ENCODE data around the gene SMAD1.

Gene SMAD1

DNA sequence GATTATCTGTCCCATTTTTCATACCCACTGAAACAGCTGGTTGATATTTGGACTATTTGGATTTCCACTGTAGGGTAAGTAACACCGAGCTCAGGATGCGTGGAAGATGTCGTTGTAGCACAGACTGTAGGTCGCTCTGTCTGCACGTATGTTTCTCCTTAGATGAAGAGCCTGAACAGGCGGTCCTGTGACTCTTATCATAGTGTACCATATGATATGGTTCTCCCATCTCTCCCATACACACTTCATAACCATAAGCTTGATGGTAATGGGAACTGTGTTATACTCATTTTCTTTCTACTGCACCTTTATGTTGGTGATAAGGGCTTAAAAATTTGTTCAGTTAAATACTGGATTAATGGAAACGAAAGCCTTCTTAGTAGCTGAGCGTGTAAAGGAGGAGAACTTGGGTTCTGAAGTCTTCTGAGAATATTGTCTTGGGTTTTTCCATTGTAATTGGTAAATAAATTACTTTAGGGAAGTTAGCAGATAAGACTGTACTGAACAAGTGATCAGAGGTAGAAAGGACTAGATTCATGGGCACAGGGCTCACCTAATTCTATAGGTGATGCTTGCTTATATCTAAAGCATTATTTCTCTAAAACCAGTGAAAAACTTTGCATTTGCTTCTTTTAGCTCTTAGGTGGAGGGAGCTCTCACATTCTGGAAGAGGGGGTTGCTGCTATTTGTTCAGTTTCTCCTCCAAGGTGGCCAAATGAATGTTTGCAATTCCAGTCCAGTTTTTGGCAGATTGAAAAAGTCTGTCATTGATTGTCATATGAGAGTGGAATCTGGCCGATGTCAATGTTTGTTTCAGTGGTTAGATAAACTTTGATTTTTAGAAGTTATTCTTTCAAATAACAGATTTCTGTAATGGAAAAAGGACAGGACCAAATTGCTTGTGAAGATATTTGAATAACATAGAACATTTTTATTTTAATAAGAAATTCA is 15.8 kb downstream of the SMAD1 start:
- H3K27me3 Mint-ChIP-seq = peaks cover 2% of the 10 kb centered on the region
- no peak overlapping the region for H3K4me3 Mint-ChIP-seq
- no peaks in the 10 kb centered on the region for H3K9me3 Mint-ChIP-seq (ENCODE audit: low read depth)
- H3K27ac Mint-ChIP-seq = no peak overlapping the region
- no peaks in the 10 kb centered on the region for H3K4me1 Mint-ChIP-seq (ENCODE audit: low read depth)
- H3K36me3 Mint-ChIP-seq = no peaks in the 10 kb centered on the region

DNA sequence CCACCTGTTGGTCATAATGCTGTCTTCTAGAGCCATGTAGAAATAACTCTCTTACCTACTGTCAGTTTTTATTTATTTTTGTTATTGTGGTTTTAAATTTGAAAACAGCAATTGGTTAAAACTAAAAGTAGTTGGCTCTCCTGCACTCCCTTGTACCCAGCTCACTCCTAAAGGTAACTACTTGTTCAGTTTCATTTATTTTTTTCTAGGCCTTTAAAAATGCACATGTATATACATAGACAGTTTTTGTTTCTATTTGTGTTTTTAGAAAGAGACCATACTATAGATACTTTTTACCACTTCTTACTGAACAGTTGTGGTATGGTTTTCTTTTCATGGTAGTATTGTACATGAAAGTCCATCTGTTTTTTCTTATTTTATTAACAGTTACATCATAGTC is 16.8 kb downstream of the SMAD1 start:
- Mint-ChIP-seq H3K27me3 (peaks cover 2% of the 10 kb centered on the region), H3K4me3 (no peak overlapping the region), H3K36me3 (no peaks in the 10 kb centered on the region), H3K9me3 (ENCODE audit: low read depth) (no peaks in the 10 kb centered on the region), H3K4me1 (ENCODE audit: low read depth) (no peaks in the 10 kb centered on the region), H3K27ac (no peak overlapping the region)

DNA sequence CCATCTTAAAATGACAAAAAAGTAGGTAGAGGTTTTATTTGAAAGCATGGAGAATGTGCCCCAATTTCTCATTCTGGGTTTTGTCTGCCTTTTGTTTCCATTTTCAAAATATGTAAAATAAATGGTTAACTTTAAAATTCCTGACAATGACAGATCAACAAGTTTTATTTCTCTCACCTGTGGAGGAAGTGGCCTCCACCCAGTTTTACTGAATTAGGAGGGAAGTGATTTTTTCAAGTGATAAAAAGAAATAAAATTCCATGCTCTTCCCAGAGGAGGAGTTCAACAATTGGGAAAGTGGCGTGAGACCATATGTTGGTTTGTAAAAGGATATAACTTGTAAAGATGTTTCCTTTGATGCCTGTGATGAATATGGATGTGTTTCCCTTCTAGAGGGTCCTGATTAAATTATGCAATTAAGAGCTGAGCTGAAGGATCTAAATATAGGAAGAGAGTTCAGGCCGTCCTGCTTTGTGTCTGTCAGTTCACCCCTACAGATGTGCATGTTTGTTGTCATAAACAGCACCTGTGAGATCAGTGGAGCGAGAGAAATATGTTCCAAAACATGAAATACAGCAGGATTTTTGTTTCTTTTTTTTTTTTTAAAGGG is 19.5 kb downstream of the SMAD1 start:
- Mint-ChIP-seq H3K27ac (no peak overlapping the region), H3K36me3 (no peaks in the 10 kb centered on the region), H3K4me3 (no peak overlapping the region), H3K4me1 (ENCODE audit: low read depth) (no peaks in the 10 kb centered on the region), H3K9me3 (ENCODE audit: low read depth) (no peaks in the 10 kb centered on the region), H3K27me3 (peaks cover 3% of the 10 kb centered on the region)

DNA sequence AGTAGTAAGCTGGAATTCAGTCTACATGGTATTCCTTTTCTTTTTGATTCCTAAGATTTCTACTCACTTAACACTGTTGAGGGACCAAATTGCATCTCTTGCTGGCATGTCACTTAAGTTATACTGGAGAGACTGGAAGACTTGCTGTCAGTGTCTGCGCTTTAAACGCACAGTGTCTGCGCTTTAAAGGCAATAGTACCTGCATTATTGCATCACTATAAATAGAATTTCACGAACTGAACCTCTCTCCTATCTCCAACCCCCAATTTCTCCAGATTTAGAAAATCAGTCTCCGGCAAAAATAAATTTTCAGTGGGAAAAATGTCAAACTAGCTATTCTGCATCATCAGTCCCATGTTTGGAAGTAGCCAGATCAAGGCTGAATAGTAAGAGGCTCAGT is 21.2 kb downstream of the SMAD1 start:
- peaks cover 3% of the 10 kb centered on the region for H3K27me3 Mint-ChIP-seq

DNA sequence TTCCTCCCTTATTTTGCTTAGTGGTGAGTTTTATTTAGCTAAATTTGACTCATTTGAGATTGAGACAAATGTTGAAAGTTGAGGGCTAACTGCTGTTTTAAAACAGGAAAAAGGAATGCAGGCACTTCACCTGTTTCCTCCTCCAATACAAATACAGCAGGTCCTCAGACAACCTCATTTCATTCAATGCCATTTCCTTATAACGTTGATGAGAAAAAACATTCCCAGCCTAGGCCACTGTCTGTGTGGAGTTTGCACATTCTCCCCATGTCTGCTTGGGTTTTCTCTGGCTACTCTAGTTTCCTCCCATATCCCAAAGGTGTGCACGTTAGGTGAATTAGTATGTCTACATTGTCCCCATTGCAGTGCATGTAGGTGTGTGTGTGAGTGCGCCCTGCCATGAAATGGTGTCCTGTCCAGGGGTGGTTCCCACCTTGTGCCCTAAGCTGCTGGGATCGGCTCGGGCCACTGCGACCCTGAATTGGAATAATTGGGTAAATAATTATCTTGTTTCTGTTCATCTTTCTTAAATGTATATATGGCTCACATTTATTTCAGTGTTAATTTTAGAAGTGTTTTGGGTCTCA is 21.9 kb downstream of the SMAD1 start:
- Mint-ChIP-seq H3K27ac (no peak overlapping the region), H3K27me3 (peaks cover 3% of the 10 kb centered on the region), H3K4me3 (no peak overlapping the region), H3K9me3 (ENCODE audit: low read depth) (no peaks in the 10 kb centered on the region), H3K4me1 (ENCODE audit: low read depth) (no peaks in the 10 kb centered on the region), H3K36me3 (no peaks in the 10 kb centered on the region)

More for the DNA sequence above, 21.2 kb downstream of the SMAD1 start:
- Mint-ChIP-seq H3K36me3 (no peaks in the 10 kb centered on the region), H3K27ac (no peak overlapping the region), H3K9me3 (ENCODE audit: low read depth) (no peaks in the 10 kb centered on the region), H3K4me3 (no peak overlapping the region), H3K4me1 (ENCODE audit: low read depth) (no peaks in the 10 kb centered on the region)

DNA sequence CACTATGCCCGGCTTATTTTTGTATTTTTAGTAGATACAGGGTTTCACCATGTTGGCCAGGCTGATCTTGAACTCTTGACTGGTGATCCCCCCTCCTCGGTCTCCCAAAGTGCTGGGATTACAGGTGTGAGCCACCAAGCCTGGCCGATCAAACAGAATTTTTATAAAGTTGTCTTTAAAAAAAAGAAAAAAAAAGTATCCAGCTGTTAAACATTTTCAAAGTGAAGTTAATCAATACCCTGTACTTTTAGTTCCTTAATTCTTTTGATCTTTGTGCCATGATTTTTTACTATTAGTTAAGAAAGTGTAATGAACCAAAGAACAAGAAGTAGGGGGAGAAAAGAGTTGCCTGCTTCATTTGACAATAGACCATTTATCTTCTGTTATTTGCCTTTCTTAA is 24.3 kb downstream of the SMAD1 start:
- H3K27me3 Mint-ChIP-seq = peaks cover 1% of the 10 kb centered on the region
- peaks cover 3% of the 10 kb centered on the region for H3K9me3 Mint-ChIP-seq (ENCODE audit: low read depth)
- no peak overlapping the region for H3K4me3 Mint-ChIP-seq
- H3K4me1 Mint-ChIP-seq (ENCODE audit: low read depth) = no peaks in the 10 kb centered on the region
- no peaks in the 10 kb centered on the region for H3K36me3 Mint-ChIP-seq
- H3K27ac Mint-ChIP-seq = no peak overlapping the region

DNA sequence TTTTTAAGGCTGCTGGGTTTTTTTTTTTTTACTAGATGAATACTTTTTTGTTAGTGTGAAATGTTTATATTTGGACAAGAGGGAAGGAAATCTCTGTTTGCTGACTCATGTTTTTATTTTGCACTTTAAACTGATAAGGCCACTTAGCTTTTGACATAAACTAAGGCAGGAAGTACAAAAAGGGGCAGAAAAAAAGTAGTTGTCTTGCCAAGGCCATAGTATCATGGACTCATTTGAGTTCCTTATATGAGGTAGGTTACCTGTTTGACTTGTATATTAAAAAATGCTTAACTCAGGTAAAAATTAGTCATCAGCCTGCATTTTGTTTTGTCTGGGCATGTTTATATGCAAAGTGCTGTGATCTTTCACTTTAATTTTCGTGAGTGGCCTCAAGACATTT is 26.0 kb downstream of the SMAD1 start:
- peaks cover 1% of the 10 kb centered on the region for H3K27me3 Mint-ChIP-seq
- H3K9me3 Mint-ChIP-seq (ENCODE audit: low read depth) = peaks cover 17% of the 10 kb centered on the region
- H3K4me3 Mint-ChIP-seq = no peak overlapping the region
- H3K27ac Mint-ChIP-seq = no peak overlapping the region
- H3K36me3 Mint-ChIP-seq = peaks cover 3% of the 10 kb centered on the region
- no peaks in the 10 kb centered on the region for H3K4me1 Mint-ChIP-seq (ENCODE audit: low read depth)

DNA sequence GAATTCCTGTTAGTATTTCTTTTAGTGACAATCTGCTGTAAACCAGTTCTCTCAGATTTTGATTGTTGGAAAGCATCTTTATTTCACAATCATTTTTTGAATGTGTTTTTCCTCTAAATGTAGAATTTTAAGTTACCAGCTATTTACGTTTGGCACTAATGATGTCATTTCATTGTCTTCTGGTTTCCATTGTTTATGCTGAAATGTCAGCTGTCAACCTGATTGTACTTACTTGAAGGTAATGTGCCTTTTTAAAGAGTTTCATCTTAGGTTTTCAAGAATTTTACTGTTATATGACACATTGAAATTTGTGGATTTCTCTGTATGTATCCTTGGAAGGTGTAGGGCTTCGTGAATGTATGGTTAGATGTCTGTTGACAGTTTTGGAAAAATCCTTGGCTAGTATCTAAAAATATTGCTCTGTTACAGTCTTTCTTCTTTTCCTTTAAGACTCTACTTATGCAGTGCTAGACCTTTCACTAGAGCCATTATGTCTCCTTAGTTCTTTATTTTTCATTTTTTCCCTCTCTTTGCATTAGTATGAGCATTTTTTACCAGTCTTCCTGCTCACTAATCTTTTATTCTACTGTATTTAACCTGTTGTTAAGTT is 30.4 kb downstream of the SMAD1 start:
- Mint-ChIP-seq H3K9me3 (ENCODE audit: low read depth) (peaks cover 19% of the 10 kb centered on the region), H3K4me3 (no peak overlapping the region), H3K27ac (no peak overlapping the region), H3K27me3 (no peaks in the 10 kb centered on the region), H3K36me3 (peaks cover 3% of the 10 kb centered on the region), H3K4me1 (ENCODE audit: low read depth) (no peaks in the 10 kb centered on the region)

DNA sequence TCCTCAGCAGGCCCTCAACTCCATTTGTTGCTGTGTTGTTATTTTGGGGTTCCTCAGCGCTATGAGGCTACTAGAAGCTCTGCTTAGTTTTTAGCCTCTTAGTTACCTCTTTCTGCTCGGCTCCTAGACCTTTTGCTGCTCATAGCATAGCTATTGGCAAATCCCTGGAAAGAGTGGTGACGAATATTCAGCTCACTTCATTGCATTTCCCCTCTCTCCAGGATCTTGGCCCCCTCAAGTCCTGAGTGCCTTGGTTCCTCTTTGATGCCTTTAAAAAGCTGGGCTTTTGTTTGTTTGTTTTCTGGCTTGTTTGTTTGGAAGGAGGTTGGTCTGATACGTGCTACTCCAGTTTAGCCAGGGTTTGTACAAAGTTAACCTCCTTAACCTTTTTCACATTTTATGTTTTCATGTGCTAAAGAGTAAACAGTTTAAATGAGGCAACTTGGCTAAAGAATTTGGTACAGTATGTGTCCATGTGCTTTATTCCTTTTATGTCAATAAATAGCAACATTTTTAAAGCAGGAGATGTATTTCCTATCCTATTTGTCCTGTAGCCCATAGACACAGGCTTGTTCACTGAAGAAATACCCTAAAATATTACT is 31.5 kb downstream of the SMAD1 start:
- H3K9me3 Mint-ChIP-seq (ENCODE audit: low read depth) = peaks cover 19% of the 10 kb centered on the region

DNA sequence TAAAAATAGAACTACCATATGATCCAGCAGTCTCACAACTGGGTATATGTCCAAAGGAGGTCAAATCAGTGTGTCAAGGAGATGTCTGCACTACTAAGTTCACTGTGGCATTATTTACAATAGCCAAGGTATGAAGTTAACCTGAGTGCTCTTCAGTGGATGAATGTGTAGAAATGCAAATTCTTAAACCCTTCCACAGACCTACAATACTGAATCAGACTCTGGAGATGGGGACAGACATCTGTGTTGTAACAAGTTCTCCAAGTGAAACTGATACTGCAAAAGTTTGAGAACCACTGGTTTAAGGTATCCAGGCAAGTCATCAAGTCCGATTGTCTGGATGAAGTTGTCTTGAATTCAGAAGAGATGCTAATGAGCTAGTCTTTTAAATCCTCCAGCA is 38.5 kb downstream of the SMAD1 start:
- Mint-ChIP-seq H3K9me3 (ENCODE audit: low read depth) (no peaks in the 10 kb centered on the region), H3K27ac (no peak overlapping the region), H3K36me3 (no peaks in the 10 kb centered on the region), H3K27me3 (peaks cover 9% of the 10 kb centered on the region), H3K4me3 (no peak overlapping the region), H3K4me1 (ENCODE audit: low read depth) (no peaks in the 10 kb centered on the region)

More for the DNA sequence above, 31.5 kb downstream of the SMAD1 start:
- no peak overlapping the region for H3K27ac Mint-ChIP-seq
- no peaks in the 10 kb centered on the region for H3K27me3 Mint-ChIP-seq
- H3K4me3 Mint-ChIP-seq = no peak overlapping the region
- H3K4me1 Mint-ChIP-seq (ENCODE audit: low read depth) = no peaks in the 10 kb centered on the region
- H3K36me3 Mint-ChIP-seq = peaks cover 3% of the 10 kb centered on the region

DNA sequence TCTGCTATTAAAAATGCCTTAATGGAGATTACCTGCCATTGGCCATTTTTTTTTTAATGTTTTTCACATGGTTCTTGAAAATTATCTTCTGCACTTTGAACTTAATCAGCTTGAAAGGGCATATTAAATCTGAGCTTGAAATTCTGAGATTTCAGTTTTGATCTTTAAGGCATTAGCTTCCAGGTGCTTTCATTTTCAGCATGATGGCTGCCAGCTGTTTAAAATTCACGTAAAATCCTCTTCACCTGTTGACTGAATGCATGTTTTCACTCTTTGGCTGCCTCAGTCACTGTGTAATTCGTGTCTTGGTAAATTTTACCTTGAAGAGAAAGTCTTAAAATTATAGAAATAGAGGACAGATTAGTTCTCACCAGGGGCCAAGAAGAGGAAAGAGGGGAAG is 39.6 kb downstream of the SMAD1 start:
- Mint-ChIP-seq H3K27ac (no peak overlapping the region), H3K36me3 (no peaks in the 10 kb centered on the region), H3K4me3 (no peak overlapping the region), H3K4me1 (ENCODE audit: low read depth) (no peaks in the 10 kb centered on the region), H3K9me3 (ENCODE audit: low read depth) (no peaks in the 10 kb centered on the region), H3K27me3 (peaks cover 9% of the 10 kb centered on the region)

DNA sequence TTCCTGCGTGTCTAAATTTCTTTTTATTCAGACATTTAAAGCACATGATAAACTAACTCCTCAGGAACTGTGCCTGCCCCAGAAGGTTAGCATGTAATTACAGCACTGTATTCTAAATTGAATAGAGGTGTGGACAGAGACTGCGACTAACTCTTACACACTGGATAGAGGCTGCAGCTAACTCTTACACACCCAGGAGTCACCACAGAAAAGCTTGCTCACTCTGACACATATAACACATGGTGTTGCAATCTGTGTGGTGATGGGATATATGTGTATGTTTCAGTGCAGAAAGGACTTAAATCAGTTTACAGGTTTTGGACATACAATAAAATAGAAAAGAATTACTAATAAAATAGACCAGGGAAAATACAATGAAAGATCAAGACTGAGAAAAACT is 41.5 kb downstream of the SMAD1 start:
- H3K27ac Mint-ChIP-seq = no peak overlapping the region
- H3K27me3 Mint-ChIP-seq = peaks cover 9% of the 10 kb centered on the region
- H3K9me3 Mint-ChIP-seq (ENCODE audit: low read depth) = no peaks in the 10 kb centered on the region
- no peak overlapping the region for H3K4me3 Mint-ChIP-seq
- no peaks in the 10 kb centered on the region for H3K4me1 Mint-ChIP-seq (ENCODE audit: low read depth)
- no peaks in the 10 kb centered on the region for H3K36me3 Mint-ChIP-seq

DNA sequence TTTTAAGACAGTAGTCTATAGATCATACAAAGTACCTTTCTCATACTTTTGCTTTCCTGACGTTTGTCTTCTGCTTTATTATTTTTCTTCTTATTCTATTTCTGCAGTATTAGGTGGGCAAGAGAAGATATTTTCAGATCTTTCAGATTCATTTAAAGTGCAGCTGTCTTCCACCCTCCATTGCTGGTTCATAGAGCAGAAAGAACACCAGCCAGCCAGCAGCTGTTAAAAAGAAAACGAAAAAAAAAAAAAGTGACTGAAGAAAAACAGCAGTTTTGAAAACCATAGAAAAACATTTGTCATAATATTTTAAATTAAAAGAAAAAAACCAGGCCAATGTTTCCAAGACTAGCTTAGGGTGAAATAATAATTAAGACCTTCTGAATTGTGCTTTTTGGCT is 42.9 kb downstream of the SMAD1 start:
- H3K9me3 Mint-ChIP-seq (ENCODE audit: low read depth) = no peaks in the 10 kb centered on the region
- H3K36me3 Mint-ChIP-seq = no peaks in the 10 kb centered on the region

DNA sequence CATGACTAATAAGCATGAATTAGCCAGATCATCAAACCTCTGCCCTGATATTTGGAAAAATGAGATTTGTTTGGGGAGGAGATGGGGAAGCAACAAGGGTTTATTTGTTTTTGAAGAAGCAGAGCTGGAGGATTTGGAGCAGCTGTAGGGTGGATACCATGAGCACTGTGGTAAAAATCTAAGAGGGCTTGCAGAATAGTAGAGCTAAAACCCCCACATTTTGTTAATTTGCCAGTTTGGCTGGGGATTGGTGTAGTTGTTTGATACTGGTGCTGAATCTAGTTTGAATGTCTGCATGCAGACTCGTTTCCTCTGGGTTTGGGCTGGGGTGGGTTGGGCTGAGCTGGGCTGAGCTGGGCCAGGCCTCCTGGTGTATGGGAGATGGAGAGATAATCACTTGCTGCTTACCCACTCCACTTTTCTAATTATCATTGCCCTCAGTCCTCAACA is 43.7 kb downstream of the SMAD1 start:
- no peak overlapping the region for H3K4me3 Mint-ChIP-seq
- H3K27ac Mint-ChIP-seq = no peak overlapping the region

More for the DNA sequence above, 42.9 kb downstream of the SMAD1 start:
- Mint-ChIP-seq H3K4me3 (no peak overlapping the region), H3K4me1 (ENCODE audit: low read depth) (no peaks in the 10 kb centered on the region), H3K27me3 (peaks cover 9% of the 10 kb centered on the region), H3K27ac (no peak overlapping the region)

More for the DNA sequence above, 43.7 kb downstream of the SMAD1 start:
- Mint-ChIP-seq H3K27me3 (peaks cover 4% of the 10 kb centered on the region), H3K9me3 (ENCODE audit: low read depth) (no peaks in the 10 kb centered on the region), H3K4me1 (ENCODE audit: low read depth) (no peaks in the 10 kb centered on the region), H3K36me3 (no peaks in the 10 kb centered on the region)

Data from activated naive CD8-positive, alpha-beta T cell (primary cell).